MM.1S (cell line): Measurements from ENCODE around the gene ZSCAN21.

Experiments used
- DNase-seq: peaks from one replicate; pipeline ENCODE4 v3.0.0-alpha.2; 2015
- H2AFZ ChIP-seq: fragments of 300-600 bp; sonication (generic); 2 replicates; pipeline ENCODE4 v1.6.0; 2016; ENCODE audit warnings: antibody characterized with exemption, low read length
- H3F3A ChIP-seq: fragments of 300-600 bp; sonication (generic); 2 replicates; pipeline ENCODE4 v1.6.1; 2016; ENCODE audit warnings: mild to moderate bottlenecking, antibody characterized with exemption, low read length, moderate library complexity, mixed read lengths; ENCODE audit not compliant: insufficient read depth
- H3K27ac ChIP-seq: fragments of 300-600 bp; sonication (generic); 2 replicates; pipeline ENCODE4 v1.5.1; 2016; ENCODE audit warnings: mild to moderate bottlenecking, low read length
- H3K27me3 ChIP-seq: fragments of 300-600 bp; sonication (generic); replicated peaks from 2 replicates; pipeline ENCODE4 v1.6.0; 2016; ENCODE audit warnings: low read length; ENCODE audit not compliant: insufficient read depth
- H3K36me3 ChIP-seq: fragments of 300-600 bp; sonication (generic); replicated peaks from 2 replicates; pipeline ENCODE4 v1.6.1; 2016; ENCODE audit warnings: mild to moderate bottlenecking, low read length, mixed read lengths; ENCODE audit not compliant: insufficient read depth
- H3K4me1 ChIP-seq: fragments of 300-600 bp; sonication (generic); 2 replicates; pipeline ENCODE4 v1.6.1; 2016; ENCODE audit warnings: low read length, mixed read lengths
- H3K4me2 ChIP-seq: fragments of 300-600 bp; sonication (generic); 2 replicates; pipeline ENCODE4 v1.6.0; 2016; ENCODE audit warnings: low read depth, low read length
- H3K4me3 ChIP-seq: fragments of 300-600 bp; sonication (generic); 2 replicates; pipeline ENCODE4 v1.5.1; 2016; ENCODE audit warnings: low read length, mixed read lengths
- H3K79me2 ChIP-seq: fragments of 300-600 bp; sonication (generic); 2 replicates; pipeline ENCODE4 v1.6.1; 2016; ENCODE audit warnings: mixed run types, low read length, mixed read lengths
- H3K9ac ChIP-seq: fragments of 300-600 bp; sonication (generic); 2 replicates; pipeline ENCODE4 v1.6.1; 2016; ENCODE audit warnings: low read length, mixed read lengths
- H3K9me2 ChIP-seq: fragments of 300-600 bp; sonication (generic); replicated peaks from 2 replicates; pipeline ENCODE4 v1.6.1; 2016; ENCODE audit warnings: mild to moderate bottlenecking, low read length, mixed read lengths; ENCODE audit not compliant: insufficient read depth
- H3K9me3 ChIP-seq: fragments of 300-600 bp; sonication (generic); replicated peaks from 2 replicates; pipeline ENCODE4 v1.6.1; 2016; ENCODE audit warnings: mild to moderate bottlenecking, low read length, mixed read lengths; ENCODE audit not compliant: insufficient read depth
- H4K20me1 ChIP-seq: fragments of 300-600 bp; sonication (generic); 2 replicates; pipeline ENCODE4 v1.6.1; 2016; ENCODE audit warnings: mild to moderate bottlenecking, low read length, moderate library complexity, mixed read lengths; ENCODE audit not compliant: insufficient read depth
- EZH2 ChIP-seq: fragments of 300-600 bp; sonication (generic); optimal IDR thresholded peaks from 2 replicates; pipeline ENCODE3; 2017; ENCODE audit warnings: low read depth, mild to moderate bottlenecking, antibody characterized with exemption, low read length, mixed read lengths
- EZH2phosphoT487 ChIP-seq: fragments of 300-600 bp; sonication (generic); IDR thresholded peaks from 2 replicates; pipeline ENCODE4 v1.6.1; 2018; ENCODE audit warnings: antibody characterized with exemption, low read length
- TF ChIP-seq, protein P1 (sequence below): fragments of 300-600 bp; sonication (generic); IDR thresholded peaks from 2 replicates; pipeline ENCODE4 v1.5.1; 2016; ENCODE audit warnings: antibody characterized with exemption, low read length, mixed read lengths

Gene ZSCAN21

DNA sequence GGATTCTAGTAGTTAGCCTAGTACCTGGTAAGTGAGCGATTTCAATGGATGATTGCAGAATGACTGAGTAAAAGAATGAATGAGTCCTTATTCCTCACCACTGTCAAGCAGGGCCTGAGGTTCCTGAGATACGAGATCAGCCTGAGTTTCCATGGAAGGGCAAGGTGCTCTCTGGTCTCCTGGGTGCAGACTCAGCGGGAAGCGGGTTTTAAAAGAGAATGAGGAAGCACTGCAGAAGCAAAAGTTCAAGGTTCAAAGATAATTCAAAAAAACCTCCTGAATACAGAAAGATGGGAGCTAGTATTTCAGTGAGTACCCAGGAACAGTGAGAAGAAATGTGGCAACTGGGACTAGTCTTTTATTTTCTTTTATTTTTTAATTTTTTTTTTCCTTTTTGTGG is 27.6 kb downstream of the ZSCAN21 start:
- Histone ChIP-seq H3K4me1 (peaks cover 6% of the 10 kb centered on the region; the same call in 1 of the 2 replicates), H3K9ac (no peak overlapping the region), H3K27ac (no peak overlapping the region), H3F3A (peaks cover 8% of the 10 kb centered on the region), H3K27me3 (no peaks in the 10 kb centered on the region), H3K4me2 (no peak overlapping the region), H3K36me3 (peaks cover 42% of the 10 kb centered on the region), H2AFZ (no peak overlapping the region), H4K20me1 (no peaks in the 10 kb centered on the region), H3K9me2 (no peaks in the 10 kb centered on the region), H3K9me3 (no peaks in the 10 kb centered on the region), H3K4me3 (no peak overlapping the region), H3K79me2 (peaks cover 48% of the 10 kb centered on the region)
- TF ChIP-seq, protein P1, sequence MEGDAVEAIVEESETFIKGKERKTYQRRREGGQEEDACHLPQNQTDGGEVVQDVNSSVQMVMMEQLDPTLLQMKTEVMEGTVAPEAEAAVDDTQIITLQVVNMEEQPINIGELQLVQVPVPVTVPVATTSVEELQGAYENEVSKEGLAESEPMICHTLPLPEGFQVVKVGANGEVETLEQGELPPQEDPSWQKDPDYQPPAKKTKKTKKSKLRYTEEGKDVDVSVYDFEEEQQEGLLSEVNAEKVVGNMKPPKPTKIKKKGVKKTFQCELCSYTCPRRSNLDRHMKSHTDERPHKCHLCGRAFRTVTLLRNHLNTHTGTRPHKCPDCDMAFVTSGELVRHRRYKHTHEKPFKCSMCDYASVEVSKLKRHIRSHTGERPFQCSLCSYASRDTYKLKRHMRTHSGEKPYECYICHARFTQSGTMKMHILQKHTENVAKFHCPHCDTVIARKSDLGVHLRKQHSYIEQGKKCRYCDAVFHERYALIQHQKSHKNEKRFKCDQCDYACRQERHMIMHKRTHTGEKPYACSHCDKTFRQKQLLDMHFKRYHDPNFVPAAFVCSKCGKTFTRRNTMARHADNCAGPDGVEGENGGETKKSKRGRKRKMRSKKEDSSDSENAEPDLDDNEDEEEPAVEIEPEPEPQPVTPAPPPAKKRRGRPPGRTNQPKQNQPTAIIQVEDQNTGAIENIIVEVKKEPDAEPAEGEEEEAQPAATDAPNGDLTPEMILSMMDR: no peak
- TF ChIP-seq EZH2phosphoT487: no peak
- no peak for TF ChIP-seq EZH2
- no peak for DNase-seq

- TF ChIP-seq EZH2 (no peak), EZH2phosphoT487 (no peak)
- TF ChIP-seq, protein P1: no peak
- Histone ChIP-seq H3K9me3 (no peaks in the 10 kb centered on the region), H4K20me1 (no peaks in the 10 kb centered on the region), H3F3A (peaks cover 17% of the 10 kb centered on the region), H2AFZ (no peak overlapping the region), H3K4me1 (peaks cover 11% of the 10 kb centered on the region), H3K9me2 (no peaks in the 10 kb centered on the region), H3K79me2 (peaks cover 48% of the 10 kb centered on the region), H3K4me2 (no peak overlapping the region), H3K27ac (no peak overlapping the region), H3K27me3 (no peaks in the 10 kb centered on the region), H3K4me3 (no peak overlapping the region), H3K36me3 (peaks cover 30% of the 10 kb centered on the region), H3K9ac (no peak overlapping the region)
- no peak for DNase-seq
Measured at GRCh38 chr7:100079024-100079560, 29.5 kb downstream of the ZSCAN21 start.

DNA sequence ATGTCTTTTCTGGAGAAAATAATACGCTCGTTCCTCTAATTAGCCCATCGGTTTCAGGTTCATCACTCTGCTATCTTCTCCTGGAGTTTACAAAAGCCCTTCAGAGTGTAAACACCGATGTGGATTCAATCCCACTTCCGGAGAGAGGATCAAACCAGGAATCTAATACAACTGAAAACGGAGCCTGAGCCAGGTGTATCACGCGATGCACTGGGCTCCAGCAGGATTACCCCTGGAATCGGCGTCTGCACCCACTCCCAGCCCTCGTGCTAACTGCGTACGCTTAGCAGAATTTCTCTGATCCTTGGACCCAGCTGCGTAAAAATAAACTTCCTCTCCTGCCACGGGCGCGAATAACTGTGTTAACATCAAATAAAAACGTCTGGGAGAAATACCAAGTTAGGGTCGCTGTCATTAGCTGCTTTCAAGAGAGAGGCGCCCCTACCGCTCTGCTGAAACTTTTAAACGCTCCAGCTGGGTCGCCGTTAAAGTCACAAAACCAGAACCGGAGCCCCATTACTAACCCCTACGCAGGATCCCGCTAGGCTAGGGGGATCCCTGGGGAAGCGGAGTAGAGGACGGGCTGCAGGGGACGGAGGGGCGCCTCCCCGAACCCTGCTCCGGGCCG is 31.4 kb downstream of the ZSCAN21 start:
- TF ChIP-seq EZH2phosphoT487 (no peak), EZH2 (no peak)
- TF ChIP-seq, protein P1: no peak
- Histone ChIP-seq H3K4me3 (peak overlapping the region; percentile 94), H3K9ac (peak overlapping the region; percentile 92), H3K27ac (peak overlapping the region; percentile 93; the same call in 1 of the 2 replicates), H3K4me2 (peak overlapping the region; percentile 98), H4K20me1 (no peaks in the 10 kb centered on the region), H3K4me1 (peaks cover 11% of the 10 kb centered on the region), H3K9me2 (no peaks in the 10 kb centered on the region), H3K27me3 (no peaks in the 10 kb centered on the region), H3K79me2 (peaks cover 48% of the 10 kb centered on the region), H3F3A (peaks cover 17% of the 10 kb centered on the region), H2AFZ (peak overlapping the region; percentile 46), H3K36me3 (peaks cover 13% of the 10 kb centered on the region; the same call in 1 of the 2 replicates), H3K9me3 (no peaks in the 10 kb centered on the region)
- no peak for DNase-seq
